ENCODE data around the gene L1TD1.

DNA sequence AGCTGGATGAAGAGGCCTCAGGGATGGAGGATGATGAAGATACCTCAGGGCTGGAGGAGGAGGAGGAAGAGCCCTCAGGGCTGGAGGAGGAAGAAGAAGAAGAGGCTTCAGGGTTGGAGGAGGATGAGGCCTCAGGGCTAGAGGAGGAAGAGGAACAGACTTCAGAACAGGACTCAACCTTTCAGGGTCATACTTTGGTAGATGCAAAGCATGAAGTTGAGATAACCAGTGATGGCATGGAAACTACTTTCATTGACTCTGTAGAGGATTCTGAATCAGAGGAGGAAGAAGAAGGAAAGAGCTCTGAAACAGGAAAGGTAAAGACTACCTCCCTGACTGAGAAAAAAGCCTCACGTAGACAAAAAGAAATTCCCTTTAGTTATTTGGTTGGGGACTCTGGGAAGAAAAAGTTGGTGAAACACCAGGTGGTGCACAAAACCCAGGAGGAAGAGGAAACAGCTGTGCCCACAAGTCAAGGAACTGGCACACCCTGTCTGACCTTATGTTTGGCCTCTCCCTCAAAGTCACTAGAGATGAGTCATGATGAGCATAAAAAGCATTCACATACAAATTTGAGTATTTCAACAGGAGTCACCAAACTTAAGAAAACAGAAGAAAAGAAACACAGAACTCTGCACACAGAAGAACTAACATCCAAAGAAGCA, 15.4 kb downstream of the L1TD1 start:
- TF ChIP-seq, protein P1, sequence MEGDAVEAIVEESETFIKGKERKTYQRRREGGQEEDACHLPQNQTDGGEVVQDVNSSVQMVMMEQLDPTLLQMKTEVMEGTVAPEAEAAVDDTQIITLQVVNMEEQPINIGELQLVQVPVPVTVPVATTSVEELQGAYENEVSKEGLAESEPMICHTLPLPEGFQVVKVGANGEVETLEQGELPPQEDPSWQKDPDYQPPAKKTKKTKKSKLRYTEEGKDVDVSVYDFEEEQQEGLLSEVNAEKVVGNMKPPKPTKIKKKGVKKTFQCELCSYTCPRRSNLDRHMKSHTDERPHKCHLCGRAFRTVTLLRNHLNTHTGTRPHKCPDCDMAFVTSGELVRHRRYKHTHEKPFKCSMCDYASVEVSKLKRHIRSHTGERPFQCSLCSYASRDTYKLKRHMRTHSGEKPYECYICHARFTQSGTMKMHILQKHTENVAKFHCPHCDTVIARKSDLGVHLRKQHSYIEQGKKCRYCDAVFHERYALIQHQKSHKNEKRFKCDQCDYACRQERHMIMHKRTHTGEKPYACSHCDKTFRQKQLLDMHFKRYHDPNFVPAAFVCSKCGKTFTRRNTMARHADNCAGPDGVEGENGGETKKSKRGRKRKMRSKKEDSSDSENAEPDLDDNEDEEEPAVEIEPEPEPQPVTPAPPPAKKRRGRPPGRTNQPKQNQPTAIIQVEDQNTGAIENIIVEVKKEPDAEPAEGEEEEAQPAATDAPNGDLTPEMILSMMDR (IDR thresholded peaks at IDR 0.05): no peak
- no peak for TF ChIP-seq POLR2A (IDR thresholded peaks at IDR 0.05; ENCODE audit: low read depth)
- no peak for TF ChIP-seq POLR2AphosphoS5 (IDR thresholded peaks at IDR 0.05)
- no peak for TF ChIP-seq EP300 (IDR thresholded peaks at IDR 0.05)
